ENCODE data around the gene SEL1L.
"Not testable (repeated sequence)": the region's sequence is repeated elsewhere in the genome, so short reads cannot be mapped to it uniquely, and the experiment has no call there.

The SEL1L gene

DNA sequence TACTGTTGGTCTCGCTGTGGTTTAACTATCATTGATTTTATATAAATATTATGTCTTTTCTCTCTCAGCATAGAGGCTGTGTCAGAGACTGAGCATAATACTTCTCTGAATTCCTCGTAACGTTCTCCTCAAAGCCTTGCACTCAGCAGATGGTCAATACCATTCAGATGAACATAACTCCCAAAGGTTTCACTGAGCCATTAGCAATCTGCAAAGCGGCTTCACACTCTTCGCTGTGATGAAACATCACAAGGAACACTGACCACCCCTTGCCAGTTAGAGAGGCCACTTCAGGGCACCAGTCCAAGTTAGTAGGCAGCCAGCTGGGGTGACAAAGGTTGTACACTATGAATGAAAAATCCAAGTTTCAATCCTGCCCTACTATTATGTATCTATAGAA, 103.4 kb downstream of the SEL1L start:
- no peak overlapping the region for H3K27ac ChIP-seq
- H3K4me3 ChIP-seq: no peak overlapping the region

DNA sequence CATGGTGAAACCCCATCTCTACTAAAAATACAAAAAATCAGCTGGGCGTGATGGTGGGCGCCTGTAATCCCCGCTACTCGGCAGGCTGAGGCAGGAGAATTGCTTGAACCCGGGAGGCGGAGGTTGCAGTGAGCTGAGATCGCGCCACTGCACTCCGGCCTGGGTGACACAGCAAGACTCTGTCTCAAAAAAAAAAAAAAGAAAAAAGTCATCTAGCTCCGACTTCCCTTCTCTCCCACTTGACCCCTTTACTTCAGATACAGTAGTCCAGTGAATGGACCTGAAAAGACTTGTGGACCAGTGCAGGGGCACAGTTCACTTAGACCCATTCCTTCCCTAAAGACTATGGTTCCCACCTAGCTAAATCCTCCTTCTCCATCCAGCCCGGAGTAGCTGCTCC, 103.9 kb downstream of the SEL1L start:
- not testable (repeated sequence) for H3K4me3 ChIP-seq, H3K27ac ChIP-seq

DNA sequence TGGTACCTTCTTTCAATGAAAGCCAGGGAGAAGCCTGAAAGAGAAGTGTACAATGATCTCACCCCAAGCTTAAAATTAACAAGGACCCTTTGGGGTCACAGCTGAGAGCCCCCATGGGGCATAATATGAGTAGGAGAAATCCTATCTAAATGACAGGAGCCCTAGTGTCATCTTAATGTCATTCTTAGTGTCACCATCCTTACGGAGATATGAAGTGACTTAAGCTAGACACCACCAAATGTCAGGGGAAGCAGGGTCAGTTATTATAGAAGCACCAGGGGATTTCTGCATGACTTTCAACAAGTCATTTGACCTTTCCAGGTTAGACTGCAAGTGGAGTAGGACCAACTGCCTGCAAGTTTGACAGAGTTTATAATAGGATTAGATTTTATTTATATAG, 104.6 kb downstream of the SEL1L start:
- peak overlapping the region in 1 of 21 experiments; percentile 2 for H3K27ac ChIP-seq
- H3K4me3 ChIP-seq: no peak overlapping the region

DNA sequence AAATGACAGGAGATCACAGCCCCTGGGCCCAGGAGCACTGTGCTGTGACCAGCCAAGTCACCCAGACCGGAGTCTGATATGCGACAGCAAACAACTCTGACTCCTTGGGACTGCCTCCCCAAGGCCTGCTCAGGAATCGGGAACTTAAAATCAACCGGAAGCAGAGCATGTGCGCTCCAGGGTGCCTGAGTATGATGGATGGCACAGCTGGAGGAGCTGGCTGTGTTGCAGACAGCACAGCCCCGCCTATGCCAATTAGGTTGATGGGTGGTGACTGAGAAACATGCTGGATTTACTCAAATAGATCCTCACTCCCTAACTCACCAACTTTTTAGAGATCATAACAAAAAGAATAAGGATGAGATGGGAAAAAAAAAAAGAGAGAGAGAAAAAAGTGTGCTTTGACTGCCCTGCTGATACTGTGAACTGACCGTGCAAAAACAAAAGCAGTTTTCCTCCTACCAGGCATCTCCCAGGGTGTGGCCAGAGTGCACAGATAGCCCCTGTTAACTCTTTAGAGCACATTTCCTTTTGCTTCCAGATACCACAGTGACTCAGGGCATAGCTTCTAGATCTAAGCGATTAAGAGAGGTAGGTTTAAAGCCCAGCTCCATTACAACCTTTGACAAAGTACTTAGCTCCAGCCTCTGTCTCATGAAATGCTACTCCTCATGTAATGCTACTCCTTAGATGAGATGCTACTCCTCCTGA, 106.2 kb downstream of the SEL1L start:
- H3K27ac ChIP-seq: peak overlapping the region in 5 of 21 experiments; percentile 3 to 47 (median 36)
- H3K4me3 ChIP-seq: no peak overlapping the region

DNA sequence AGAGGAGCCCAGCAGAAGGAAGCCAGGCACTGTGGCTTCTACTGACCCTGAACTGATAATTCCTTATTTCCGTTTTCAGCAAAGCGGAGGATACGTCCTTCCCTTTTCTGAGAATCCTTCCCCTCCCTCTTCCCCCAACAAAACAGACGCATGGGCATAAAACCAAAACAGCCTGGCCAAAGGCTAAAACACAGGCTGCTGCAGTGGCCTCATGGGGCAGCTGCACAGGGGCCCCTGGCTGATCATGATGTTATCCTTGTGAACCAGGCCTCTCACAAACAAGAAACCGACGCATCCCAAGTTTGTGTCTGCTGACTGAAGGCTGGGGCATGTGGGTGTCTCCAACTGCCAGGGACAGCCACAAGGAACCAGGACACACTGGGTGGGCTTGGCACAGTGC, 110.1 kb downstream of the SEL1L start:
- Histone ChIP-seq H3K4me3 (no peak overlapping the region), H3K27ac (peak overlapping the region in 16 of 21 experiments; percentile 2 to 74 (median 44))
